Stimulated activated CD8-positive, alpha-beta memory T cell treated with anti-CD3 and anti-CD28 coated beads, Interleukin-2, amount 100 ng/mL, for 1 hour (primary cell): ENCODE results near the gene SPTBN1.

Experiments used
- DNase-seq, 2 donors: peaks; one replicate each; pipeline ENCODE4 v3.0.0-alpha.2; 2020; ENCODE audit warnings: low read depth in 2 of 2

The SPTBN1 gene

DNA sequence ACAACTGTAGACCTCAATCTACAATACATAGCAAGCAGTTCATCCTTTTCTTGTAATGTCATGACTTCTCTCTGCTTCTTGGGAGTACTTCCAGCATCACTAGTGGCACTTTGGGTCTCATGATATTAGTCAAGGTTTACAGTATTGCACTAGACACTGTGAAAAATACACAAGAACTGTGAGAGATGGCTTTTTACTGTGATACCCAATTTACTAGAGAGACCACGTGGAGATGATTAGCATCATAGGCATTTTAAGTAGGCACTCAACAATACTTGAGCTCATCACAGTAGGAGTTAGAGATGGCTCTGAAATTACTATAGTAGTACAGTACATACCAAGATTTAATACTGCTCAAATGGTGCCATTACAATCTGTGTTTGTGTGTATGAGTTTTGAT, 154.6 kb downstream of the SPTBN1 start:
- DNase-seq: no peak

DNA sequence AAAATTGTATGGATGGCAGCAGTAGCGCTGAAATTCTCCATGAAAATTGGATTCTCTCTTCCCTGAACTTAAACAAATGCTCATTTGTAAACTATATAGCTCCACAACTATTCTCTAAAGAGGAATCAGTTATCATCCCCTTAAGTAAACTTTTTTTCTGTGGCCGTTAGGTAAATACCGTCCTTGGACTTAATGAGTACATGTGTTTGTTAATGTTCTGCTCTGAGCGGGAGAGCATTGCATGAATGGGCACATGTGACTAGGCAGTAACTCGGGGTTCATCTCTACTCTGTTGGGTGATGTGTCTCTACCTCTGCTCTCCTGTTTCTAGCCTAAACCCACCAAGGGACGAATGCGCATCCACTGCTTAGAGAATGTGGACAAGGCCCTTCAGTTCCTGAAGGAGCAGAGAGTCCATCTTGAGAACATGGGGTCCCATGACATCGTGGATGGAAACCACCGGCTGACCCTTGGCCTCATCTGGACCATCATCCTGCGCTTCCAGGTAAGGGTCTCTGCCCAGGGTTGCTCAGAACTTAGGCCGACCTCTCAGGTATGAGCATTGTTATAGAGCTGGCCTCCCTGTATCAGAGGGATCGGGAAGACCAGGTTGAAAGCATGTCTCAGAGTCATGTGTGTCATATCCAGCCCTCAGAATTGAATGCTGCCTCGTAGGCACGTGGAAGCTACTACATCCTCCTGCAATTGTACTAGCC, 155.9 kb downstream of the SPTBN1 start:
- DNase-seq: no peak

GRCh38 chr2:54613386-54613785, 157.3 kb downstream of the SPTBN1 start:
- no peak for DNase-seq

DNA sequence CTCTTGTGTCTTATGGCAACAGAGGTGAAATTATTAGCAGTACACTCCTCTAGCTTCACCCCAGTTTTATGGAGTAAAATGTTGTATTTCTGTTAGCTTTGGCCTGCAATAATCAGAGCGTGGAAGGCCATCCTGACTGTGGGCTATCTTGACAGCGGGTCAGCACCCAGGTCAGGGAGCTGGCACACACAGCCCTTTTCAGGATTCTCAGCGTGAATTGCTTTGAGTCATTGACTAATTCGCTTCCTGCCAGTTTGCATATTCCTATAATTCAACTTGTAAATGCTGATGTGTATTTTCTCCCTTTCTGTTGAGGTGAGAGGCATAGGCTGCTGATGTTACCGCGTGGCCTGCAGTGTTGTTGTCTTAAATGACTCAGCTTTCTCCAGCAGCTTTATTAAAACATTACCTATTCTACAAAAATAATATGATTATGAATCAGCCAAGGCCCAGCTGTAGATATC, 157.7 kb downstream of the SPTBN1 start:
- no peak for DNase-seq

DNA sequence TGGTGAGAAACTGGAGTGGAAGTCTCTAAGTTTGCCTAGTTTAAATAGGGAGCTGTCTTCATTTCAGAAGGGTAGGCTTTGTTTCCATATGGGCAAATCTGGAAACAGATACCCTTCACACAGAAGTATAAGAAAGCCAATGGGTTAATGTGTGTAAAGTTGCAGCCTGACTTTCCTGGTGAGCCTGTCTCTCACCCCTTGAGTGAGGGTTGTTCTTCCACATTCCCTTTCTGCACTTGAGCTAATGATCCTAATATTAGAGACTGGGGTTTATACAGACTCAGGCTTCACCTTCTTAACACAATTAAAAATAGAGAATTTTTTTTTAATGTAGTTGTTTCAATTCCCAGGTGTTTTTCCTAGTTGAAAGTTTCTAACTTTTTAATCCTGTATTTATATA, 158.7 kb downstream of the SPTBN1 start:
- no peak for DNase-seq

- DNase-seq: no peak
Measured at GRCh38 chr2:54615832-54616534, 159.9 kb downstream of the SPTBN1 start.

GRCh38 chr2:54617409-54617808, 161.3 kb downstream of the SPTBN1 start:
- no peak for DNase-seq

GRCh38 chr2:54618646-54619565, 162.8 kb downstream of the SPTBN1 start:
- no peak for DNase-seq

DNA sequence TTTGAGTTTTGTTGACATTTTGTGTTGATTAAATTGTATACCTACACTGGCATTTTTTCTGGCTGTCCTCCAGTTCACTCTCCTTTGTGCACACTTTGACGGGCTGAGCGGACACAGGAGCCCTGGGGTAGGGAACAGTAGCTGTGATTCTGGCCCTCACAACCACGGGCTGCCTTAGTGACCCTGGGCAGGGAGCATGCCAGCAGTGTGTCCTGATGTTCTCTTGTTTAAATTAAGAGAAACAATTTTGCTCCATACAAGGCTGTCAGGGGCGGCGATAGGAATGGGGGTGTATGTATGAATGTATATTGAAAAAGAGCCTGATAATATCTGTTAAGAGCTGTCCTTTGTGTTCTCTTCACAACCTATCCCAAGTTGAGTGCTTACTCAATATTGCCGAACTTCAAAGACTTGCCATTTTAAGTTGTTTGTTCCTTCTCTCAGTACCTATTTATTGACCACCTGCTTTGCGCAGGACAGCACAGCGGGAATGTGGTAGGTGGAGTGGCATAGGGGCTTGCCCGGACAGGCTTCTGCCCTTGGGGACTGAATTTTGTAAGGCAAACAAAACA, 163.6 kb downstream of the SPTBN1 start:
- DNase-seq: no peak

- no peak for DNase-seq
Measured at GRCh38 chr2:54620948-54621347, 164.8 kb downstream of the SPTBN1 start.

DNA sequence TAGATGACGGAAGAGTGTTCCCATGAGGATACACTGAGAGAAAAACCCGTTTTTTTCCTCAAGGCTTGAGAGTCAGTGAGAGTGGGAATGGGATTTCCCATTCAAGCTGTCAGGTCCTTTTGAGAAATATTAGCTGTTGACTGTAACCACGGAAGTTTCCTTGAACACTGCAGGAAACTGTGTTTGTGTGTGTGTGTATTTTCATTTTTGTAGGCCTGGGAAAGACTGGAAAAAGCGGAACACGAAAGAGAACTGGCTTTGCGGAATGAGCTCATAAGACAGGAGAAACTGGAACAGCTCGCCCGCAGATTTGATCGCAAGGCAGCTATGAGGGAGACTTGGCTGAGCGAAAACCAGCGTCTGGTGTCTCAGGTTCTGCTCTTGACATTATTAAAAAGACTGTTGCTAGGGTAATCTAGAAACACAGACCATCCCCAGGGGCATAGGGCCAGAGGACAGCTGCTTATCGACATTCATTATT, 168.5 kb downstream of the SPTBN1 start:
- no peak for DNase-seq

GRCh38 chr2:54626131-54626530, 170.0 kb downstream of the SPTBN1 start:
- DNase-seq: no peak

GRCh38 chr2:54626884-54627283, 170.8 kb downstream of the SPTBN1 start:
- DNase-seq: no peak

- no peak for DNase-seq
Measured at GRCh38 chr2:54627973-54628372, 171.8 kb downstream of the SPTBN1 start.

DNA sequence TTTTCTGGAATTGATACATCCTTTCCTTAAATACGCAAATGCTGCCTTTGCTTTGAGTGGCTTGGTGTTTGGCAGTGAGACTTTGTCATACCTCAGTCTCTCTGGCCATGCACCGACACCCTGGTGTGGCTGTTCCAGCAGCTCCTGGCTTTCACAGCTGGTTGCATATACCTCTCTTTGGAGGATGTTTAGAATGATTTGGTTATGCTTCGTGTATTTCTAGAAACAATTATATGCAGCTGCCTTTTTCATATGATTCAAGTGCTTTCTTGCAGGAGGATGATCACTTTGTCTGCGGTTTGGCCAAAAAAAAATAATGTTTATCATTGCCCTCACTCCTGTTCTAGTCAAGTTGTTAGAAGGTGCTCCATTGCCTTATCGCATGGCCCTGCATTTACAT, 172.3 kb downstream of the SPTBN1 start:
- no peak for DNase-seq

- DNase-seq: no peak
Measured at GRCh38 chr2:54628957-54629356, 172.8 kb downstream of the SPTBN1 start.

- DNase-seq: no peak
Measured at GRCh38 chr2:54629390-54629789, 173.3 kb downstream of the SPTBN1 start.

DNA sequence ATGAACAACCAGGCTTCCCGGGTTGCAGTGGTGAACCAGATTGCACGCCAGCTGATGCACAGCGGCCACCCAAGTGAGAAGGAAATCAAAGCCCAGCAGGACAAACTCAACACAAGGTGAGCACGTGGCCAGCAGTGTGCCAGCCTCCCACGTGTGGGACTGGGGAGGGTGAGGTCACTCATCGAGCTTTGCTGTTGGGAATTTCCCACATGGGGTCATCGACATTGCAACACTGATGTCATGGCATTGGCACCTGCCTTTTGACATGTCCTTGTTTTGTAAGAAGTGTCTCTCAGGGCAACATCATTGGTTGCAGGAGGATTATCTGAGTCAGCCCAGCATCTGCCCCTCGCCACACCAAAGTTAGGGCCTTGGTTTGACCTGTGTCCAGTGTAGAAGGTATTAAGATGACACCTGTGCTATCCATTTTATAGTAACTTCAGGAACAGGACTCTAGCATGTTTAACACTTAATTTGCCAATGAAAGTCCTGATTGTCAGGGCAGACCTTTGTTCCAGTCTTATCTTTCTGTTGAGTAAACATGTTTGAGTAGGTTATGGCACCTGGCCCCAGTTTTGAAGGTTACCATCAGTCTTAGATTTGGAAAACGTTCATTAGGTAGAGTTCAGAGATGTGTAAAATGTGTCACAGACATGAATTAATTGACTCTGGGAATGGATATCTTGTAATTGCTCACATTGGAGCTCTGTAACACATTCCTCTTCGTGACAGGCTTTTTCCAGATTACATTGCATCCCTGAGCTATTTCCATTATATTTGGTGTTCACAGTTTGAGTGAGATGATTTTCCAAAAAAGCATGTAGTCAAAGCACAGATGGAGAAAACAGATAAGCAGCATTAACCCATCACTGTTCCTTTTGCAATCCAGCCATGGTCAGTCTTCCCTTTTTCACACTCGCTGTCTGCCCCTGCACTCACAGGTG, 174.1 kb downstream of the SPTBN1 start:
- DNase-seq: no peak

GRCh38 chr2:54630858-54631497, 174.9 kb downstream of the SPTBN1 start:
- DNase-seq: no peak

DNA sequence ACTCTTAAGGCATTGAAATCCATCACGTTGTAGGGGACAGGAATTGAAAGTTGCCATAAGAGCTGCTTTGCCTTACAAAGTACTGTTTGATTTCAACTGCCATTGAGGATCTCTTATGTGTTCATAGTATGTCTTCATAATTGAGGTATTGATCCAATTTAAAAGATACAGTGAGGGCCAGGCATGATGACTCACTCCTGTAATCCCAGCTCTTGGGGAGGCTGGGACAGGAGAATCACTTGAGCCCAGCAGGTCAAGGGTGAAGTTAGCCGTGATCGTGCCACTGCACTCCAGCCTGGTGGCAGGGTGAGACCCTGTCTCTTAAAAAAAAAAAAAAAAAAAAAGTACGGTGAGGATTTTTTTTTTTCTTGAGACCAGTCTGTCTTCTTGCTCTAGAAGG, 175.6 kb downstream of the SPTBN1 start:
- DNase-seq: no peak
